RWPE1 (cell line): Measurements from ENCODE around the gene PECR.

ENCODE experiments used
- CTCF ChIA-PET: fragments of 350-600 bp; sonication (Branson Sonifier 250); formaldehyde crosslinking; extraction: SDS; loops from one replicate; lab custom pipeline; 2021; lab: Yijun Ruan, JAX
- POLR2A ChIA-PET: fragments of 400-600 bp; formaldehyde crosslinking; extraction: SDS; loops from one replicate; lab custom pipeline; 2020; ENCODE audit warnings: antibody characterized with exemption; ENCODE audit not compliant: low non-redundant PET; lab: Yijun Ruan, JAX
- DNase-seq: peaks from one replicate; pipeline ENCODE4 v3.0.0; 2012; ENCODE audit warnings: low spot score
- H3K27ac ChIP-seq: fragments of 450-650 bp; 2 replicates; pipeline ENCODE4 v1.5.1; 2017
- TF ChIP-seq, protein P1 (sequence below): fragments of 450-650 bp; conservative IDR thresholded peaks from 2 replicates; pipeline ENCODE4 v1.5.1; 2017; ENCODE audit warnings: low read depth, mild to moderate bottlenecking

PECR gene

DNA sequence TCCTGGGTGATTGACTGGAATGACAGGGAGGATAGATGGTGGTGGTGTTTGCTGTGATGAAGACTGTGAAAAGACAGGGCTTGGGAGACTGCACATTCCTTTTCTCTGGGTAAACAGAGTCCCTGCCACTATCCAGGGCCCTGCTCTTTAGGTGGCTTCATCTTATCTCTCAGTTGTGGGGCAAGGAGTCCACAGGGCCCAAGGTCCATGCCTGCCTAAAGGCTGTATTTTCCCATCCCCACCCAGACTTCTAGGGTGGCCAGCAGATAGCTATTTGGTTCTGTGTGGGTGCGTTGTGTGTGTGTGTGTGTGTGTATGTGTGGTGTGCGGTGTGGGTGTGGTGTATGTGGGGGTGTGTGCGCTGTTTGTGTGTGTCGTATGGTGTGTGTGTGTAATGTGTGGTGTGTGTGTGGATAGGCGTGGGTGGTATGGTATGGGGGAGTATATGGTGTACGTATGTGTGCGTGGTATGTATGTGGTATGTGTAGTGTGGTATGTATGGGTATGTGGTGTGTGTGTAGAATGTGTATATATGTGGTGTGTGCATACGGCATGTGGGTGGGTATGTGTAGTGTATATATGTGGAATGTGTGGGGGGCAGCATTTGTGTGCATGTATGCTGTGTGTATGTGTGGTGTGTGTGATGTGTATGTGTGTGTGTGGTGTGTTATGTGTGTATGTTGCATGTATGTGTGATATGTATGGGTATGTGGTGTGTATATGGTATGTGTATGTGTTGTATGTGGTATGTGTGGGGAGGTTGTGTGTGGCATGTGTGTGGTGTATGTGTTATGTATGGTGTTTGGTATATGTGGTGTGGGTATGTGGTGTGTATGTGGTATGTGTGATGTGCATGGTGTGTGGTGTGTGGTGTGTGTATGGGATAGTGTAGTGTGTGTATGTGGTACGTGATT is 17.1 kb upstream of the PECR start:
- TF ChIP-seq, protein P1, sequence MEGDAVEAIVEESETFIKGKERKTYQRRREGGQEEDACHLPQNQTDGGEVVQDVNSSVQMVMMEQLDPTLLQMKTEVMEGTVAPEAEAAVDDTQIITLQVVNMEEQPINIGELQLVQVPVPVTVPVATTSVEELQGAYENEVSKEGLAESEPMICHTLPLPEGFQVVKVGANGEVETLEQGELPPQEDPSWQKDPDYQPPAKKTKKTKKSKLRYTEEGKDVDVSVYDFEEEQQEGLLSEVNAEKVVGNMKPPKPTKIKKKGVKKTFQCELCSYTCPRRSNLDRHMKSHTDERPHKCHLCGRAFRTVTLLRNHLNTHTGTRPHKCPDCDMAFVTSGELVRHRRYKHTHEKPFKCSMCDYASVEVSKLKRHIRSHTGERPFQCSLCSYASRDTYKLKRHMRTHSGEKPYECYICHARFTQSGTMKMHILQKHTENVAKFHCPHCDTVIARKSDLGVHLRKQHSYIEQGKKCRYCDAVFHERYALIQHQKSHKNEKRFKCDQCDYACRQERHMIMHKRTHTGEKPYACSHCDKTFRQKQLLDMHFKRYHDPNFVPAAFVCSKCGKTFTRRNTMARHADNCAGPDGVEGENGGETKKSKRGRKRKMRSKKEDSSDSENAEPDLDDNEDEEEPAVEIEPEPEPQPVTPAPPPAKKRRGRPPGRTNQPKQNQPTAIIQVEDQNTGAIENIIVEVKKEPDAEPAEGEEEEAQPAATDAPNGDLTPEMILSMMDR, result no peak
- POLR2A ChIA-PET, result no interaction called here
- no peak for DNase-seq
- CTCF ChIA-PET, result no interaction called here
- no peak overlapping the region for H3K27ac ChIP-seq

DNA sequence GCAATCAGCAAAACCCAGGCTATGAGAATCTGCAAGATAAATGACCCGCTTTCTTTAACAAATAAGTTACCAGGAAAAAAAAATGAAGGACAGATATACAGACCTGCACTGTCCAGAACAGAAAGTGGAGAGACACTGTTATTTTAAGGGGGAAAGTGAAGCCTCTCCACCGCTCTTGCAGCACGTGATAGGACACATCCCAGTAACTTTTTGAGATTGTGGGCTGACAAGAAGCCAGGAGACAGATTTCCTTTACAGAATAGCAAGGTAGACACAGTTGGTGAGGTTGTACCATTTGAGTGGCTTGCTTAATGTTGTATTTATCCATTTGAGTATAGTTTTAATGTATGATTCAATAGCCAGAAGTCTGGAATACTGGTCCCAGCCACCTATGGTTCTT is 13.1 kb upstream of the PECR start:
- ChIA-PET CTCF (interaction anchor here (0.7 kb wide), 1 partner anchor 82 kb away, joined by 3 read pairs; no protein-coding TSS in a partner anchor), POLR2A (no interaction called here)
- no peak overlapping the region for H3K27ac ChIP-seq
- DNase-seq, result no peak
- TF ChIP-seq, protein P1, result no peak

DNA sequence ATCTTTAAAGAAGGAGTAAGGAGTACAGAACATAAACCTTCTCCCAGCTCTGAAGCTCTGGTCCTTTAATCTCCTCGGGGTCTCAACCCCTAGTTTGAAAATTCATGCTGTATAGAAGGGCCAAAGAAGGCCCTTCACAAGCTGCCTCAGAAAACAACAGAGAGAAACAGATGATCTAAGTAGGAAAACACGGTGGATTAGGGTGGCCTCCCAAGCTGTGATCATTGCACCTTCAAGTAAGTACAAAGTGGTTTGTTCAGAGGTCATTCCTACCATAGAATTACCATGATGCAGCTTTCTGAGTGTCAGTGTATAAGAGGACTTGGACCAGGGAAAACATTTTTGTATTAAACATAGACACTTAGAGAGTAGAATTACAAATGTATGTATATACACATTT is 11.0 kb upstream of the PECR start:
- TF ChIP-seq, protein P1, result no peak
- ChIA-PET CTCF (interaction anchor here (1.0 to 1.1 kb wide), 3 partner anchors 8 to 59 kb away, joined by 3 to 4 read pairs (median 3); partner anchors contain the start of genes PECR and TMEM169), POLR2A (no interaction called here)
- H3K27ac ChIP-seq, result no peak overlapping the region
- no peak for DNase-seq

DNA sequence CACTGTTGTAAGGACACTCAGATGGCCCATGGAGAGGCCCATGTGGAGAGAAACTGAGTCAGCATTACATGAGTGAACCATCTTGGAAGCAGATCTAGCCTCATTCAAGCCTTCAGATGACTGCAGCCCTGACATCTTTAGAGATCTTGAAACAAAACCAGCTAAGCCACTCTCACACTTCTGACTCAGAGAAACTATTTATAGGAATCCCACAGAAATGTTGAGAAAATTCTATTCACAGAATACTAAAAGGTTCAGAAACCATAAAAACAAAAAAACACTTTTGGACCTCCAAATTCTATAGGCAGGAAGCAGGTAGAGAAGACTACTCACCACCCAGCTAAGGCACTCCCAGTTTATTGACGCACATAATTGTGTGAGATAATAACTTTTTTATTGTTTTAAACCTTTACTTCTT is 8.8 kb upstream of the PECR start:
- POLR2A ChIA-PET, result no interaction called here
- CTCF ChIA-PET, result no interaction called here

DNA sequence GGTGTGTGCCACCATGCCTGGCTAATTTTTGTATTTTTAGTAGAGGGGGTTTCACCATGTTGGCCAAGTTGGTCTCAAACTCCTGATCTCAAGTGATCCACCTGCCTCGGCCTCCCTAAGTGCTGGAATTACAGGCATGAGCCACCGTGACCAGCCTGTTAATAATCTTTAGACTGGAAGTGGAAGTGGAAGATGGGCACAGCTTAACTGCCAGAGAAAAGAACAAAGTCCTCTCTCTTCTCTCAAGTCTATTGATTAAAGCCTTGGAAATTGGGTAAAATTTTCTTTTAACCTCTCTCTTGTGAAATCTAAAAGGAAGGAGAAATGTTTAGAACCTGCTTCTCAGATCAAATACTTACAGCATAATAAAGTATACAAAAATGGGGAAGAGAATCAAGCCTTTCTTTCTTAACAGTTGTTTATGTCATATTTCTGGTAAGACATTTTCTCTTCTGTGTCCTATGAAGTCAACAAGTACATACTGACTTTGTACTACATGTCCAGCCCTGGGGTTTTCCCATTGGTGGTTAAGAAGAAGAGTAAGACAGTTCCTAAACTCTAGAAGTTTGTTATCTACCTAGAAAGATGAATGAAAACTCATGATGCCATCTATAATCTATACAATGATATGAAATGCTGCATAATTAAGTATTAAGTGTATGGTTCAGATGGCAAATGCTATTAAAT is 4.7 kb upstream of the PECR start:
- TF ChIP-seq, protein P1, result no peak
- no peak for DNase-seq
- ChIA-PET POLR2A (no interaction called here), CTCF (no interaction called here)
- no peak overlapping the region for H3K27ac ChIP-seq

More for the DNA sequence above, 8.8 kb upstream of the PECR start:
- H3K27ac ChIP-seq, result no peak overlapping the region
- DNase-seq, result no peak
- TF ChIP-seq, protein P1, result no peak

DNA sequence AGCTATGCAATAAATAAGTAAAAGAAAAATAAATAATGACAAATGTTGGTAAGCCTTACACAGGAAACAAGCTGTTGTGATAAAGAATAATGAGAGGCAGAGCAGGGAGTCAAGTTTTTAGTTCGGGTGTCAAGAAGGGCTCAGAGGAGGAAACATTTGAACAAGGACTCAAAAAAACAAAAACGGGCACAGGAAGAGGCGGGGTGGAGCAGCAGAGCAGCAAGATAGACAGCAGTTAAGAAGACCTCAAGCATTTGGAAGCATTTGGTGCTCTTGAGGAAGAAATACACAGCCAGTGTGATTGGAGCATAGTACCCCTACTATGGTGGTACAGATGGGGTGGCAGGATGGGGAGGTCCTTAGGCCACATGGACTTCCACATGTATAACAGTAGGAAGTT is 2.9 kb upstream of the PECR start:
- CTCF ChIA-PET, result interaction anchor here (0.7 to 1.5 kb wide), 2 partner anchors 9 to 30 kb away, joined by 3 to 4 read pairs; no protein-coding TSS in a partner anchor

More for the DNA sequence above, 2.9 kb upstream of the PECR start:
- POLR2A ChIA-PET, result no interaction called here
- no peak overlapping the region for H3K27ac ChIP-seq
- TF ChIP-seq, protein P1, result no peak
- DNase-seq, result no peak
